ENCODE results near the gene ZNF701.
"Not testable (repeated sequence)": the region's sequence is repeated elsewhere in the genome, so short reads cannot be mapped to it uniquely, and the experiment has no call there.

ZNF701 gene

DNA sequence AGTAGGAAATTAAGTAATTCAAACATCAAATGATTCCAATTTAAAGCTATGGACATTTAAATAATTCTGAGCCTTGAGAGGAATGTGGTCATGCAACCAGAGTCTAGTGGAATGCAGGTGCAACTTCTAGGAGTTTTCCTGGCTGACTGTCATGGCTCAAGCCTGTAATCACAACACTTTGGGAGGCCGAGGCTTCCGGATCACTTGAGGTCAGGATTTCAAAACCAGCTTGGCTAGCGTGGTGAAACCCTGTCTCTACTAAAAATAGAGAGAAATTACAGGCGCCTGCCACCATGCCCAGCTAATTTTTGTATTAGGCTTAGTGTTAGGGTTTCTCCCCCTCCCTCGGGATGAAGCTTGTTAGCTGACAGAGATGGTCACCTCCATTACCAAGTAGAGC is 36.2 kb upstream of the ZNF701 start:
- H3K4me3 ChIP-seq (replicated peaks; ENCODE audit: low read depth, low read length), result no peak overlapping the region
- TF ChIP-seq, protein P1, sequence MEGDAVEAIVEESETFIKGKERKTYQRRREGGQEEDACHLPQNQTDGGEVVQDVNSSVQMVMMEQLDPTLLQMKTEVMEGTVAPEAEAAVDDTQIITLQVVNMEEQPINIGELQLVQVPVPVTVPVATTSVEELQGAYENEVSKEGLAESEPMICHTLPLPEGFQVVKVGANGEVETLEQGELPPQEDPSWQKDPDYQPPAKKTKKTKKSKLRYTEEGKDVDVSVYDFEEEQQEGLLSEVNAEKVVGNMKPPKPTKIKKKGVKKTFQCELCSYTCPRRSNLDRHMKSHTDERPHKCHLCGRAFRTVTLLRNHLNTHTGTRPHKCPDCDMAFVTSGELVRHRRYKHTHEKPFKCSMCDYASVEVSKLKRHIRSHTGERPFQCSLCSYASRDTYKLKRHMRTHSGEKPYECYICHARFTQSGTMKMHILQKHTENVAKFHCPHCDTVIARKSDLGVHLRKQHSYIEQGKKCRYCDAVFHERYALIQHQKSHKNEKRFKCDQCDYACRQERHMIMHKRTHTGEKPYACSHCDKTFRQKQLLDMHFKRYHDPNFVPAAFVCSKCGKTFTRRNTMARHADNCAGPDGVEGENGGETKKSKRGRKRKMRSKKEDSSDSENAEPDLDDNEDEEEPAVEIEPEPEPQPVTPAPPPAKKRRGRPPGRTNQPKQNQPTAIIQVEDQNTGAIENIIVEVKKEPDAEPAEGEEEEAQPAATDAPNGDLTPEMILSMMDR (IDR thresholded peaks at IDR 0.05; ENCODE audit: low read length, missing control alignments), result no peak
- DNase-seq (ENCODE audit: low read depth), result no peak

DNA sequence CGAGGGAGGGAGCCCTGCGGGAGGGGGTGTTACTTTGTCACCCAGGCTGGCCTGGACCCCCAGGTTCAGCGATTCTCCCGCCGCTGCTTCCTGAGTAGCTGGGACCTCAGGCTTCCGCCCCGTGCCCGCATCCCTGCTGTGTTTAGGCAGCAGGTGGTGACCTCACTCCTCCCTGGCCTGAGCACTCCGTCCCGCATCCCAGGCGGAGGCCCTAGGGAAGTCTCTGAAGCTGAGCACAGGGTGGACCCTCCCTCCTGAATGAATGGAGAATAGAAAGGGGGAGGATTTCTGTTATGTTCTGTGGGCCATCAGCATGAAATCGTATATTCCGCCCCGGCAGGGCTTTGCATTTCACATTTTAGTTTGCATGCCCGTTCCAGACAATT is 34.7 kb upstream of the ZNF701 start:
- not testable (repeated sequence) for DNase-seq (ENCODE audit: low read depth)
- H3K4me3 ChIP-seq (replicated peaks; ENCODE audit: low read depth, low read length), result peak overlapping the region; percentile 68

DNA sequence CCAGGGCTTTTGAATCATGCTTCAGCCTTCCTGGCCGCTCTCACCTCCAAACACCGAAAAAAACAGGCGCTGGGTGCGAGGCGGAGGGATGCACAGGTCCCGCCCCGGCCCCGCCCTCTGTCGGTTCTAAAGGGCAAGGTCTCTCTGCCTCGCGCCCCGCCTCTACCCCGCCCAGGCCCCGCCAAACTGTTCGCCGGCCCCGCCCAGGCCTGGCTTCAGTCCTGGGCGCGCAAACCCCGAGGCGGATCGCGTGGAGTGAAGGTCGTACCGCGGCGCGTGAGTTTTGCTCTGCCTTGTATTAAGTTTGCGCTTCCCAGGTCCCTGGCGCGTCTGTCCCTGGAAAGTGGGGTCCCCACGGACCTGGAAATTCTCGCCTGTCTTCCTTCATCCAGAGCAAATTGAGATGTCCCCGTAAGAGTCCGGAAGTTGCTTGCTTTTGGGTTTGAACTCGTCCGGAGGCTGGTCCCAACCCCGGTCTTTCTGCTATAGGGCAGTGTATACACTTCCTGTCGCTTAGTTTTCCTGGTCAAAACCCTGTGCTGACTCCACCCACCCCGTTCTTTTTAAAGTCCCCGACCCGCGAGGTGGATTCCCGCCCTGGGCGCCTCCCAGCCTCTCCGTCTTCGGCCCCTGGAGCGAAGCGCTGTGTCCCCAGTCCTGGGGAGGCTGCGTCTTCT is 34.2 kb upstream of the ZNF701 start:
- TF ChIP-seq, protein P1 (IDR thresholded peaks at IDR 0.05; ENCODE audit: low read length, missing control alignments), result no peak
- peak; percentile 71 for DNase-seq (ENCODE audit: low read depth)
- H3K4me3 ChIP-seq (replicated peaks; ENCODE audit: low read depth, low read length), result peak overlapping the region; percentile 68

DNA sequence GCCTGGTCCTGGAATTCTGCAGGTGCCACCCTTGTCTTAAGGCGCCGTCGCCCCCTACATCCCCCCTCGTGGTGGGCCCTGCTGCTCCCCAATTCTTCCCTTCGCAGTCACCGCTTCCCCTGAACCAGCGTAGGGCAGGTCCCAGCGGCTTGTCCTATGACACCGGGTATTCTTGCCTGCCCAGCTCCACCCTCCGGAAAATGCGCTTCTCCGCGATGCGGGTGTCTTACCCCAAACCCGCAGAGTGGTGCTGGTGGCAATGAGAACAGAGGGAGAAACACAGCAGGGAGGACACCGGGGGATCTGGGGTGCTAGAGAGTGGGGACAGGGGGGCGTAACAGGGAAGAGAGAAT is 33.7 kb upstream of the ZNF701 start:
- no peak for DNase-seq (ENCODE audit: low read depth)
- TF ChIP-seq, protein P1 (IDR thresholded peaks at IDR 0.05; ENCODE audit: low read length, missing control alignments), result no peak
- peak overlapping the region; percentile 68 for H3K4me3 ChIP-seq (replicated peaks; ENCODE audit: low read depth, low read length)

DNA sequence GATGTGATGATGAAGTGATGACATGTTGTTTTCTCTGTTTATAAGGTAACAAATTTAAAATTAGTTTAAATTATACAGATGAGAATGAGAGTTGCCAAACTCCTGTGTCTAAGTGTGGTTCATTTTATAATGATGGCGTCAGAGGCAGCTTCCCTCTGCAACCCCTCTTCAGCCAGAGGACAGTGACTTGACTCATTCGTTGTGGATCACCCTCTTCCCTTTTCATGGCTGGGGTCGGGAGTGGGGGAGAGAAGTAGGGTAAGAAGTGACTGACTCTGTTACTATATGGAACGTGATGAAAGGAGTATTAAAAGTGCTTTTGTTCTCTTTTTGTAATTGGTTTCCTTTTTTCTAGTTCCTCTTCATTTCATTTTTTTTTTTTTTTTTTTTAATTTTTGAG is 31.3 kb upstream of the ZNF701 start:
- DNase-seq (ENCODE audit: low read depth); H3K4me3 ChIP-seq (replicated peaks; ENCODE audit: low read depth, low read length): not testable (repeated sequence)

DNA sequence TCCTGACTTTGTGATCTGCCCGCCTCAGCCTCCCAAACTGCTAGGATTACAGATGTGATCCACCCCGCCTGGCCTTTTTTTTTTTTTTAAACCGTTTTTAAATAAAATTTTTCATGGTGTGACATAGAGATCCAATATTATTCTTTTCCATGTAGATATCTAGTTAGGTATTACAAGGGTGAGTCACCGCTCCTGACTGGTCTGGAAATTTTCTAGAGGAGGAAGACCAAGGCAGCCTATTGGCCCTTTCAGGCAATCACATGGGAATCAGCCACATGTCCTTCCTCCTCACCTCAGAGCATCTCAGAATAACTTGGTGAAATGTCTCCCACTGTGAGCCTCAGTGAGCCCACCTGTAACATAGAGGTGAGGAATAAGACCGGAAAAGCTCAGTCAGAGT is 28.9 kb upstream of the ZNF701 start:
- H3K4me3 ChIP-seq (replicated peaks; ENCODE audit: low read depth, low read length); DNase-seq (ENCODE audit: low read depth): not testable (repeated sequence)

DNA sequence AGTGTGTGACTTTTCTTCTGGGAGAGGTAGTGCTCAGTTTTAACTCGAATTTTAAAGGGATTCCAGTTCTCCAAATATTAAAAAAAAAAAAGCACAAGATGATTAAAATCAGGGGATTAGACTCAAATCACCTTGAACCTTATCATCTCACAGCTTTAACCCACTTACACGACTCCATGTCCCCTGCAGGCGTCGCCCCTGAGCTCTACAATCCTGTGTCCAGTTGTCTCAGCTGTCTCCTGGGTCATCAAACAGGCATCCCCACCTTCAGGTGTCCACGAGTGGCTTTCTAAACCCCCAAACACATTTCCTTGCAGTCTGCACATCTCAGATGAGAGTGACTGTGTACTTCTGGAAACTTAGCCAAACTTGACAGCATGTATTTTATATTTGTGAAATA is 28.5 kb upstream of the ZNF701 start:
- TF ChIP-seq, protein P1 (IDR thresholded peaks at IDR 0.05; ENCODE audit: low read length, missing control alignments), result no peak
- DNase-seq (ENCODE audit: low read depth), result no peak
- no peak overlapping the region for H3K4me3 ChIP-seq (replicated peaks; ENCODE audit: low read depth, low read length)

DNA sequence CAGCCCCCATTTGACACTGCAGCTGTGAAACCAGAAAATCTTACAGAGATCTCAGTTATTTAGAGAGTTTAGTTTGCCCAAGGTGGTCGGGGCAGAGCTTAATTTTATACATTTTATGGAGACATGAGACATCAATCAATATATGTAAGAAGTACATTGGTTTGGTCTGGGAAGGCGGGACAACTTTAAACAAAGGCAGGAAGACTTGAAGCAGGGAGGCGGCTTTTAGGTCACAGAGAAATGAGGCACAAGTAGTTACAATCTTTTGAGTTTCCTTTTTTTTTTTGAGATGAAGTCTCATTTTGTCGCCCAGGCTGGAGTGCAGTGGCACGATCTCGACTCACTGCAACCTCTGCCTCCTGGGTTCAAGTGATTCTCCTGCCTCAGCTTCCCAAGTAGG is 27.5 kb upstream of the ZNF701 start:
- H3K4me3 ChIP-seq (replicated peaks; ENCODE audit: low read depth, low read length); DNase-seq (ENCODE audit: low read depth): not testable (repeated sequence)

DNA sequence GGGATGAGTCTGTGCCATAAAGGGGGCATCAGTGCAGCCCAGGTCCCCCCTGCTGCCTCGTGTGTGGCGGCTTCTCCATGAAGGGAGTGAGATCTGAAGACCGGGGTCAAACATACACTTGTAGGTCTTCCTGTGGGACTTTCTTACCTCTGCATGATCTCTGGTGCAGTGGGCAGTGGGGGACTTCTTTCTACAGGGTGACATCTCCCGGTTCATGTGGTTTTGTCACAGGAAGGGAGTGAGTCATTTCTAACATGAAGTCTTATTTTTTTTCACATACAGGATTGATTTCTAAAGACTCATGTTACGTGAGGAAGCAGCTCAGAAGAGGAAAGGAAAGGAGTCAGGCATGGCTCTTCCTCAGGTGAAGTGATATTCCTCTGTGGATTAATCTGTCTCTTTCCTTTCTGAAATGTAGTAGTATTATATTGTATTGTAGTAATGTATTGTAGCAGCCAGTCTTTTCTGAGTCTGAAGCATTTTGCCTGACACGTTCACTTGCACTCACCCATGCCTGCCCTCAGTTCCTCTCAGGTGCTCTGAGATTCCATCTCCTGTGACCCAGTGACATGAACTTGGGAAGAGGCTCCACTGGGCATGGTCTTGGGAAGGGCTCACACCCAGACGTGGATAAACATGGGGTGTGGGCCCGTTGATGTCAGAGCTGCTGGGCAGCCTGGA is 27.0 kb upstream of the ZNF701 start:
- H3K4me3 ChIP-seq (replicated peaks; ENCODE audit: low read depth, low read length), result no peak overlapping the region
- no peak for DNase-seq (ENCODE audit: low read depth)
- TF ChIP-seq, protein P1 (IDR thresholded peaks at IDR 0.05; ENCODE audit: low read length, missing control alignments), result no peak

Data from fibroblast of pulmonary artery (primary cell).